HEK293 (cell line): ENCODE results near the gene SULT1A2.

Source experiments
- CTCF ChIA-PET: fragments of 350-600 bp; formaldehyde crosslinking; extraction: SDS; loops from one replicate; lab custom pipeline; 2021; ENCODE audit warnings: antibody characterized with exemption; lab: Yijun Ruan, JAX
- POLR2A ChIA-PET: fragments of 300-600 bp; formaldehyde crosslinking; extraction: SDS; loops from one replicate; lab custom pipeline; 2020; ENCODE audit warnings: antibody characterized with exemption, inconsistent platforms; lab: Yijun Ruan, JAX
- H3K27ac ChIP-seq: fragments of 200-500 bp; sonication (Bioruptor generic); 2 replicates; pipeline ENCODE4 v1.5.1; 2014; ENCODE audit warnings: low read depth, low read length, control low read depth, inconsistent platforms; ENCODE audit errors: extremely low read depth
- H3K36me3 ChIP-seq, 2 experiments: fragments of 200-500 bp in 1 of 2; sonication (Bioruptor generic) in 1 of 2; 1 replicate in 1 of 2; 2 replicates in 1 of 2; pipeline ENCODE4 v1.5.1; 2014 to 2017; ENCODE audit warnings: inconsistent platforms in 2 of 2, low read length in 2 of 2; ENCODE audit not compliant: control insufficient read depth in 2 of 2, insufficient read depth in 1 of 2
- H3K4me1 ChIP-seq: fragments of 200-500 bp; sonication (Bioruptor generic); 2 replicates; pipeline ENCODE4 v1.5.1; 2014; ENCODE audit warnings: mild to moderate bottlenecking, low read length, inconsistent platforms; ENCODE audit not compliant: control insufficient read depth, insufficient read depth
- H3K4me3 ChIP-seq: 2 replicates; pipeline ENCODE4 v1.5.1; 2011; ENCODE audit warnings: low read depth, mild to moderate bottlenecking, control low read depth, low read length, moderate library complexity
- H3K9me3 ChIP-seq: fragments of 200-500 bp; sonication (Bioruptor generic); 2 replicates; pipeline ENCODE4 v1.5.1; 2014; ENCODE audit warnings: low read depth, low read length, inconsistent platforms; ENCODE audit not compliant: control insufficient read depth, insufficient read depth
- GFI1B ChIP-seq: fragments of 450-650 bp; formaldehyde crosslinking; IDR thresholded peaks from 2 replicates; pipeline ENCODE4 v1.5.1; 2016; ENCODE audit warnings: missing biosample characterization, missing genetic modification characterization
- KLF1 ChIP-seq: fragments of 450-650 bp; formaldehyde crosslinking; IDR thresholded peaks from 2 replicates; pipeline ENCODE4 v1.5.1; 2016; ENCODE audit warnings: missing biosample characterization, missing genetic modification characterization
- OSR2 ChIP-seq: fragments of 450-650 bp; formaldehyde crosslinking; IDR thresholded peaks from 2 replicates; pipeline ENCODE4 v1.5.1; 2016; ENCODE audit warnings: missing biosample characterization, missing genetic modification characterization
- TCF7L2 ChIP-seq: IDR thresholded peaks from 2 replicates; pipeline ENCODE4 v1.6.1; 2011; ENCODE audit warnings: low read depth, mild to moderate bottlenecking, inconsistent platforms, low read length, moderate library complexity, borderline replicate concordance
- WT1 ChIP-seq: fragments of 450-650 bp; formaldehyde crosslinking; IDR thresholded peaks from 2 replicates; pipeline ENCODE4 v1.5.1; 2016; ENCODE audit warnings: missing biosample characterization, missing genetic modification characterization
- ZBTB1 ChIP-seq: fragments of 450-650 bp; formaldehyde crosslinking; IDR thresholded peaks from 2 replicates; pipeline ENCODE4 v1.5.1; 2016; ENCODE audit warnings: missing biosample characterization, missing genetic modification characterization
- ZEB2 ChIP-seq: fragments of 450-650 bp; formaldehyde crosslinking; IDR thresholded peaks from 2 replicates; pipeline ENCODE4 v1.5.1; 2016; ENCODE audit warnings: missing biosample characterization, missing genetic modification characterization
- ZNF10 ChIP-seq: fragments of 450-650 bp; formaldehyde crosslinking; IDR thresholded peaks from 2 replicates; pipeline ENCODE4 v1.5.1; 2017; ENCODE audit warnings: missing biosample characterization, missing genetic modification characterization
- ZNF248 ChIP-seq: fragments of 450-650 bp; formaldehyde crosslinking; IDR thresholded peaks from 2 replicates; pipeline ENCODE4 v1.5.1; 2017; ENCODE audit warnings: missing biosample characterization, missing genetic modification characterization
- ZNF341 ChIP-seq: fragments of 450-650 bp; formaldehyde crosslinking; IDR thresholded peaks from 2 replicates; pipeline ENCODE4; 2016; ENCODE audit warnings: low read depth, missing biosample characterization, missing genetic modification characterization
- ZNF366 ChIP-seq: fragments of 450-650 bp; formaldehyde crosslinking; conservative IDR thresholded peaks from 2 replicates; pipeline ENCODE4 v1.5.1; 2016; ENCODE audit warnings: missing biosample characterization, missing genetic modification characterization
- ZNF394 ChIP-seq: fragments of 450-650 bp; formaldehyde crosslinking; IDR thresholded peaks from 2 replicates; pipeline ENCODE4 v1.5.1; 2016; ENCODE audit warnings: missing biosample characterization, missing genetic modification characterization, mild to moderate bottlenecking, moderate library complexity, borderline replicate concordance
- ZNF423 ChIP-seq: fragments of 450-650 bp; formaldehyde crosslinking; IDR thresholded peaks from 2 replicates; pipeline ENCODE4 v1.5.1; 2016; ENCODE audit warnings: missing biosample characterization, missing genetic modification characterization
- ZNF521 ChIP-seq: fragments of 450-650 bp; formaldehyde crosslinking; IDR thresholded peaks from 2 replicates; pipeline ENCODE4 v1.5.1; 2017; ENCODE audit warnings: missing biosample characterization, mild to moderate bottlenecking, missing genetic modification characterization
- ZNF548 ChIP-seq: fragments of 450-650 bp; formaldehyde crosslinking; IDR thresholded peaks from 2 replicates; pipeline ENCODE4 v1.5.1; 2016; ENCODE audit warnings: missing biosample characterization, missing genetic modification characterization
- ZNF560 ChIP-seq: fragments of 450-650 bp; formaldehyde crosslinking; IDR thresholded peaks from 2 replicates; pipeline ENCODE4 v1.5.1; 2017; ENCODE audit warnings: missing biosample characterization, missing genetic modification characterization, borderline replicate concordance
- ZNF658 ChIP-seq: fragments of 450-650 bp; formaldehyde crosslinking; IDR thresholded peaks from 2 replicates; pipeline ENCODE4; 2016; ENCODE audit warnings: missing biosample characterization, missing genetic modification characterization
- TF ChIP-seq, protein P1 (sequence below): fragments of 450-650 bp; formaldehyde crosslinking; IDR thresholded peaks from 2 replicates; pipeline ENCODE4 v1.5.1; 2016; ENCODE audit warnings: missing biosample characterization, missing genetic modification characterization
- TF ChIP-seq, protein P2 (sequence below): fragments of 450-650 bp; formaldehyde crosslinking; IDR thresholded peaks from 2 replicates; pipeline ENCODE4 v1.5.1; 2017; ENCODE audit warnings: missing biosample characterization, missing genetic modification characterization
- TF ChIP-seq, protein P3 (sequence below): fragments of 450-650 bp; formaldehyde crosslinking; IDR thresholded peaks from 2 replicates; pipeline ENCODE4 v1.5.1; 2016; ENCODE audit warnings: missing biosample characterization, missing genetic modification characterization
- TF ChIP-seq, protein P4 (sequence below): fragments of 450-650 bp; formaldehyde crosslinking; IDR thresholded peaks from 2 replicates; pipeline ENCODE4; 2016; ENCODE audit warnings: missing biosample characterization, missing genetic modification characterization
- TF ChIP-seq, protein P5 (sequence below): fragments of 450-650 bp; formaldehyde crosslinking; IDR thresholded peaks from 2 replicates; pipeline ENCODE4 v1.5.1; 2016; ENCODE audit warnings: missing biosample characterization, missing genetic modification characterization

SULT1A2 gene

DNA sequence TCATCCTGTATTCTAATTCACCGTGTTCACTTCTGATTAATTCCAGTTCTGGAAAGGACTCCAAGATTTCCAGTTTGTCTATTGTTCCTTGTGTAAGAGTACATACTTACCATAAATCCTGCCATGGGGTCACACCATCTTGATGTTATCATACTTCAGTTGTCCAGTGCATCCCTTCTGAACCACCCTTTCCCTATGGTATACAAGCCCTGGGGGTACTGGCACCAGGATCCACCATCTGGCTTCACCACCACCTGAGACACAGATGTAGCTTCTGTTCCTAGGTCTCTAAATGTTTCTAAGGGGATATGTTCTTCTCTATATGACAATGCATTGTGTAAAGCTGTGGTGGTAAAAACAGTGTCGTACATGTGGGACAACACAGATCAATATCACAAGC, 21.9 kb downstream of the SULT1A2 start (continued):
- TF ChIP-seq ZBTB1 (tag by site-specific recombination) (no peak), ZNF548 (no peak)
- TF ChIP-seq, protein P1, sequence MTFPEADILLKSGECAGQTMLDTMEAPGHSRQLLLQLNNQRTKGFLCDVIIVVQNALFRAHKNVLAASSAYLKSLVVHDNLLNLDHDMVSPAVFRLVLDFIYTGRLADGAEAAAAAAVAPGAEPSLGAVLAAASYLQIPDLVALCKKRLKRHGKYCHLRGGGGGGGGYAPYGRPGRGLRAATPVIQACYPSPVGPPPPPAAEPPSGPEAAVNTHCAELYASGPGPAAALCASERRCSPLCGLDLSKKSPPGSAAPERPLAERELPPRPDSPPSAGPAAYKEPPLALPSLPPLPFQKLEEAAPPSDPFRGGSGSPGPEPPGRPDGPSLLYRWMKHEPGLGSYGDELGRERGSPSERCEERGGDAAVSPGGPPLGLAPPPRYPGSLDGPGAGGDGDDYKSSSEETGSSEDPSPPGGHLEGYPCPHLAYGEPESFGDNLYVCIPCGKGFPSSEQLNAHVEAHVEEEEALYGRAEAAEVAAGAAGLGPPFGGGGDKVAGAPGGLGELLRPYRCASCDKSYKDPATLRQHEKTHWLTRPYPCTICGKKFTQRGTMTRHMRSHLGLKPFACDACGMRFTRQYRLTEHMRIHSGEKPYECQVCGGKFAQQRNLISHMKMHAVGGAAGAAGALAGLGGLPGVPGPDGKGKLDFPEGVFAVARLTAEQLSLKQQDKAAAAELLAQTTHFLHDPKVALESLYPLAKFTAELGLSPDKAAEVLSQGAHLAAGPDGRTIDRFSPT, result no peak
- TF ChIP-seq, protein P2, sequence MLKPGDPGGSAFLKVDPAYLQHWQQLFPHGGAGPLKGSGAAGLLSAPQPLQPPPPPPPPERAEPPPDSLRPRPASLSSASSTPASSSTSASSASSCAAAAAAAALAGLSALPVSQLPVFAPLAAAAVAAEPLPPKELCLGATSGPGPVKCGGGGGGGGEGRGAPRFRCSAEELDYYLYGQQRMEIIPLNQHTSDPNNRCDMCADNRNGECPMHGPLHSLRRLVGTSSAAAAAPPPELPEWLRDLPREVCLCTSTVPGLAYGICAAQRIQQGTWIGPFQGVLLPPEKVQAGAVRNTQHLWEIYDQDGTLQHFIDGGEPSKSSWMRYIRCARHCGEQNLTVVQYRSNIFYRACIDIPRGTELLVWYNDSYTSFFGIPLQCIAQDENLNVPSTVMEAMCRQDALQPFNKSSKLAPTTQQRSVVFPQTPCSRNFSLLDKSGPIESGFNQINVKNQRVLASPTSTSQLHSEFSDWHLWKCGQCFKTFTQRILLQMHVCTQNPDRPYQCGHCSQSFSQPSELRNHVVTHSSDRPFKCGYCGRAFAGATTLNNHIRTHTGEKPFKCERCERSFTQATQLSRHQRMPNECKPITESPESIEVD (tag by site-specific recombination), result no peak

DNA sequence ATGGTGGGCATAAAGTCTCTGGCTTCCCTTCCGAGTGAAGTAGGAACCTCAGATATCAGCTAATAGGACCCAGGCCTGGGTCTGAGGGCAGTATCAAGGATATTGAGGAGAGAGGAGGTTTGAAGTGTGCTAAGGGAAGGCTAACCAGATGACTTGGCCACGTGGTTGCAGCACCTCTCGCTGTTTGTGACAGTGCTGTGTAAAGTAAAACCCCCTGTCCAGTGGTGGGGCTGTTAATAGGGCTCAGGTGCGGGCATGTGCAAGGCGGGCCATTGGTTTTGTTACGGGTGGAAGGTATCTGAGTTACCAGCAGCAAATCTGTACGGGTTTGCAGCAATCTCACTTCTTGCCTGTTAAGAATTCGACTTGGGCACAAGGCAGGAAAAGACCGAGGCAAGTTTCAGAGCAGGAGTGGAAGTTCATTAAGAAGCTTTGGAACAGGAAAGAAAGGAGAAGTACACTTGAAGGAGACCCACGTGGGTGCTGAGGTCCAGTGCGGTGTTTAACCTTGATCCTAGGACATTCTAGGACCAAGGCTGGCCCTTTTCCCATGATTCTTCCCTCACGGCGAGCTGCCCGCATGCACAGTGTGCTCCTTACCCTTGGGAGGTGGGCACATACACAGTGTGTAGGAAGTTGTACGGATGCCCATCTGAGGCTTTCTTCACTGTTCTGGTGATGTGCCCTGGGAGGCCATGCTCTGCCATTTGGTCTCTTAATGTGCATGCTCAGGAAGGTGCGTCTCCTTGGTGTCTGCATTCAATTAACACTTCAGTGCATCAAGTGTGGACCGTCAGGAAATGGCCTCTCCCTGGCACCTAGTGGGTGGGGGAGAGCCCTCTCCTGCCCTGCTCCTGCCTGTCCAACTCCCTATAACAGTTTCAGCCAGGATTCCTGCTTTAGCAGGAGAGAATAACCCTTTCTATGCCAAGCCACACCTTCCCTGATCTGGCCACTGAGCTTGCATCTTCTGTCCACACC, 22.8 kb downstream of the SULT1A2 start:
- POLR2A ChIA-PET, result no interaction called here
- Histone ChIP-seq H3K4me3 (no peak overlapping the region), H3K36me3 (no peaks in the 10 kb centered on the region; a peak in 1 of 3 replicates), H3K4me1 (no peaks in the 10 kb centered on the region), H3K27ac (no peak overlapping the region), H3K9me3 (no peaks in the 10 kb centered on the region)
- no peak for TF ChIP-seq ZNF423 (tag by site-specific recombination)
- TF ChIP-seq TCF7L2, result no peak
- no peak for TF ChIP-seq OSR2 (tag by site-specific recombination)
- TF ChIP-seq ZNF366, result no peak
- no peak for TF ChIP-seq GFI1B (tag by site-specific recombination)
- no peak for TF ChIP-seq ZNF394 (tag by site-specific recombination)
- TF ChIP-seq, protein P3, sequence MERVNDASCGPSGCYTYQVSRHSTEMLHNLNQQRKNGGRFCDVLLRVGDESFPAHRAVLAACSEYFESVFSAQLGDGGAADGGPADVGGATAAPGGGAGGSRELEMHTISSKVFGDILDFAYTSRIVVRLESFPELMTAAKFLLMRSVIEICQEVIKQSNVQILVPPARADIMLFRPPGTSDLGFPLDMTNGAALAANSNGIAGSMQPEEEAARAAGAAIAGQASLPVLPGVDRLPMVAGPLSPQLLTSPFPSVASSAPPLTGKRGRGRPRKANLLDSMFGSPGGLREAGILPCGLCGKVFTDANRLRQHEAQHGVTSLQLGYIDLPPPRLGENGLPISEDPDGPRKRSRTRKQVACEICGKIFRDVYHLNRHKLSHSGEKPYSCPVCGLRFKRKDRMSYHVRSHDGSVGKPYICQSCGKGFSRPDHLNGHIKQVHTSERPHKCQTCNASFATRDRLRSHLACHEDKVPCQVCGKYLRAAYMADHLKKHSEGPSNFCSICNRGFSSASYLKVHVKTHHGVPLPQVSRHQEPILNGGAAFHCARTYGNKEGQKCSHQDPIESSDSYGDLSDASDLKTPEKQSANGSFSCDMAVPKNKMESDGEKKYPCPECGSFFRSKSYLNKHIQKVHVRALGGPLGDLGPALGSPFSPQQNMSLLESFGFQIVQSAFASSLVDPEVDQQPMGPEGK (tag by site-specific recombination), result no peak
- CTCF ChIA-PET, result no interaction called here

DNA sequence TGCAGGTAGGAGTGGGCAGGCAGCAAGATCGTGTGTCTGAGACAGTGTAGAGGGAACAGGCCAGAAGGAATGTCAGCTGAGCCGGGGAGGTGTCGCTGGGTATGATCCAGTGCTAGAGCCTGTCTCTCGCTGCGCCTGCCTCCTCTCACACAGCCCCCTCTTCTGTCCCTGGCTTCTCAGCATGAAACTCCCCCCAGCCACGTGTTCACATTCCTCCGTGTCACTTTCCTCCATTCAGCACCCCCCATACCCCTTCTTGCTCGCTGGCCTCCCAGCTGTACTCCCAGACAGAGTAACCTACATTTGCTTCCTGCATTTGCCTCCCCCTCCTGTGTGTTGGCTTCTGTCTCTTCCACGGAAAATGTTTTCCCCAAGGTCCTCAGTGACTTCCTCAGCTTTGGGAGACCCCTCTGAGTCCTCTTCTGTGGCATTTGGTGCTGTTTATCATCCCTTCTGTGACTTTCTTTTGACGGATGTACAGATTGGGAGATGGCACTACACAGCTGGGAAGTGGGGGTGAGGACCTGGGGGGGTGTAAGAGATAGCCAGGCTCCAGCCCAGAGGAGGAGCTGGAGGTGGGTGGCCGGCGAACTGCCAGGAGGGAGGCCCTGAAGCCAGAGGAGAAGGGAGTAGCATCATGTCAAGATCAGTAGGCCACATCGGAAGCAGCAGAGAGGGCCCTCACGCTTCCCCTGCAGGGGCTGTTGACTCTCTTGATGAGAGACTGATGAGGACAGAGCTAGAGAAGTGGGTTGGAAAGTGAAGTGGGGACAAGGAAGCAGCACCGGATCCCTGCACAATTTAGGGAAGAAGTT, 23.9 kb downstream of the SULT1A2 start:
- TF ChIP-seq WT1 (tag by site-specific recombination) (no peak), ZNF560 (tag by site-specific recombination) (no peak), ZNF521 (tag by site-specific recombination) (no peak), ZNF341 (tag by site-specific recombination) (no peak), ZEB2 (no peak), KLF1 (tag by site-specific recombination) (no peak), ZNF248 (no peak), ZNF658 (tag by site-specific recombination) (no peak), ZNF10 (tag by site-specific recombination) (no peak)
- TF ChIP-seq, protein P4, sequence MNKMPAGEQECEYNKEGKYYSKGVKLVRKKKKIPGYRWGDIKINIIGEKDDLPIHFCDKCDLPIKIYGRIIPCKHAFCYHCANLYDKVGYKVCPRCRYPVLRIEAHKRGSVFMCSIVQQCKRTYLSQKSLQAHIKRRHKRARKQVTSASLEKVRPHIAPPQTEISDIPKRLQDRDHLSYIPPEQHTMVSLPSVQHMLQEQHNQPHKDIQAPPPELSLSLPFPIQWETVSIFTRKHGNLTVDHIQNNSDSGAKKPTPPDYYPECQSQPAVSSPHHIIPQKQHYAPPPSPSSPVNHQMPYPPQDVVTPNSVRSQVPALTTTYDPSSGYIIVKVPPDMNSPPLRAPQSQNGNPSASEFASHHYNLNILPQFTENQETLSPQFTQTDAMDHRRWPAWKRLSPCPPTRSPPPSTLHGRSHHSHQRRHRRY (tag by site-specific recombination), result no peak
- TF ChIP-seq, protein P5, sequence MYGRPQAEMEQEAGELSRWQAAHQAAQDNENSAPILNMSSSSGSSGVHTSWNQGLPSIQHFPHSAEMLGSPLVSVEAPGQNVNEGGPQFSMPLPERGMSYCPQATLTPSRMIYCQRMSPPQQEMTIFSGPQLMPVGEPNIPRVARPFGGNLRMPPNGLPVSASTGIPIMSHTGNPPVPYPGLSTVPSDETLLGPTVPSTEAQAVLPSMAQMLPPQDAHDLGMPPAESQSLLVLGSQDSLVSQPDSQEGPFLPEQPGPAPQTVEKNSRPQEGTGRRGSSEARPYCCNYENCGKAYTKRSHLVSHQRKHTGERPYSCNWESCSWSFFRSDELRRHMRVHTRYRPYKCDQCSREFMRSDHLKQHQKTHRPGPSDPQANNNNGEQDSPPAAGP, result no peak
- TF ChIP-seq, all 188 proteins: peak for 0
- Histone ChIP-seq H3K36me3 (no peaks in the 10 kb centered on the region; a peak in 1 of 3 replicates), H3K9me3 (no peaks in the 10 kb centered on the region), H3K27ac (no peak overlapping the region), H3K4me3 (no peak overlapping the region), H3K4me1 (no peaks in the 10 kb centered on the region)
- CTCF ChIA-PET, result interaction anchor here (0.5 kb wide), 1 partner anchor 8 kb away, joined by 3 read pairs; no protein-coding TSS in a partner anchor
- POLR2A ChIA-PET, result no interaction called here
